LNCaP clone FGC (cell line): ENCODE measurements around the gene LCAT.

Experiments
- DNase-seq: peaks from one replicate; pipeline ENCODE4 v3.0.0-alpha.2; 2011; ENCODE audit warnings: low read depth
- H3K4me3 ChIP-seq: 2 replicates; pipeline ENCODE4 v1.5.1; 2011; ENCODE audit warnings: mild to moderate bottlenecking, low read depth, low read length, control low read depth
- TF ChIP-seq, protein P1 (sequence below): IDR thresholded peaks from 2 replicates; pipeline ENCODE4 v1.5.1; 2012; ENCODE audit warnings: mild to moderate bottlenecking; ENCODE audit not compliant: control insufficient read depth, insufficient read depth; ENCODE audit errors: extremely low read depth

LCAT gene

GRCh38 chr16:67963292-67963661 lies 19.4 kb upstream of the LCAT start:
- DNase-seq, result no peak
- TF ChIP-seq, protein P1, sequence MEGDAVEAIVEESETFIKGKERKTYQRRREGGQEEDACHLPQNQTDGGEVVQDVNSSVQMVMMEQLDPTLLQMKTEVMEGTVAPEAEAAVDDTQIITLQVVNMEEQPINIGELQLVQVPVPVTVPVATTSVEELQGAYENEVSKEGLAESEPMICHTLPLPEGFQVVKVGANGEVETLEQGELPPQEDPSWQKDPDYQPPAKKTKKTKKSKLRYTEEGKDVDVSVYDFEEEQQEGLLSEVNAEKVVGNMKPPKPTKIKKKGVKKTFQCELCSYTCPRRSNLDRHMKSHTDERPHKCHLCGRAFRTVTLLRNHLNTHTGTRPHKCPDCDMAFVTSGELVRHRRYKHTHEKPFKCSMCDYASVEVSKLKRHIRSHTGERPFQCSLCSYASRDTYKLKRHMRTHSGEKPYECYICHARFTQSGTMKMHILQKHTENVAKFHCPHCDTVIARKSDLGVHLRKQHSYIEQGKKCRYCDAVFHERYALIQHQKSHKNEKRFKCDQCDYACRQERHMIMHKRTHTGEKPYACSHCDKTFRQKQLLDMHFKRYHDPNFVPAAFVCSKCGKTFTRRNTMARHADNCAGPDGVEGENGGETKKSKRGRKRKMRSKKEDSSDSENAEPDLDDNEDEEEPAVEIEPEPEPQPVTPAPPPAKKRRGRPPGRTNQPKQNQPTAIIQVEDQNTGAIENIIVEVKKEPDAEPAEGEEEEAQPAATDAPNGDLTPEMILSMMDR, result no peak
- H3K4me3 ChIP-seq, result no peak overlapping the region

DNA sequence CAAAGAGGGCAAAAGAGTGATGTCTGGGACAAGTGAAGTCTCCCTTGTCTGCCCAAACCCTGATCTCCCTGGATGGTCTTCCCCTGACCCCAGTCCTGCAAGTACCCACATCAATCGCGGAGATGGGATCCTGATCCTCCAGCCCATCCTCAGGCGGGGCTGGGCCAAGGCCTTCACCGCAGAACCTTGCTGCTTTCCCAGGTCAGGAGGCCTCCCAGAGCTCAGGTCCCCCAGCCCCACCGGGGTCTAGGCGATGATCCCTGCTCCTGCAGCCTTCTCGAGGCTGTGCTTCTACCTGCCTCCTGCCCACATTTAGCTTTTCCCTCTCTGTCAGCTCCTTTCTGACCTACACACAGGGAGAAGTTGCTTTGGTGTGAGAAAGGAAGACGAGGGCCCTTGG lies 18.2 kb upstream of the LCAT start:
- TF ChIP-seq, protein P1, result no peak
- no peak for DNase-seq
- H3K4me3 ChIP-seq, result no peak overlapping the region

- DNase-seq, result peak; percentile 94
- TF ChIP-seq, protein P1, result no peak
- no peak overlapping the region for H3K4me3 ChIP-seq
These were observed 17.6 kb upstream of the LCAT start for GRCh38 chr16:67961551-67961957.

DNA sequence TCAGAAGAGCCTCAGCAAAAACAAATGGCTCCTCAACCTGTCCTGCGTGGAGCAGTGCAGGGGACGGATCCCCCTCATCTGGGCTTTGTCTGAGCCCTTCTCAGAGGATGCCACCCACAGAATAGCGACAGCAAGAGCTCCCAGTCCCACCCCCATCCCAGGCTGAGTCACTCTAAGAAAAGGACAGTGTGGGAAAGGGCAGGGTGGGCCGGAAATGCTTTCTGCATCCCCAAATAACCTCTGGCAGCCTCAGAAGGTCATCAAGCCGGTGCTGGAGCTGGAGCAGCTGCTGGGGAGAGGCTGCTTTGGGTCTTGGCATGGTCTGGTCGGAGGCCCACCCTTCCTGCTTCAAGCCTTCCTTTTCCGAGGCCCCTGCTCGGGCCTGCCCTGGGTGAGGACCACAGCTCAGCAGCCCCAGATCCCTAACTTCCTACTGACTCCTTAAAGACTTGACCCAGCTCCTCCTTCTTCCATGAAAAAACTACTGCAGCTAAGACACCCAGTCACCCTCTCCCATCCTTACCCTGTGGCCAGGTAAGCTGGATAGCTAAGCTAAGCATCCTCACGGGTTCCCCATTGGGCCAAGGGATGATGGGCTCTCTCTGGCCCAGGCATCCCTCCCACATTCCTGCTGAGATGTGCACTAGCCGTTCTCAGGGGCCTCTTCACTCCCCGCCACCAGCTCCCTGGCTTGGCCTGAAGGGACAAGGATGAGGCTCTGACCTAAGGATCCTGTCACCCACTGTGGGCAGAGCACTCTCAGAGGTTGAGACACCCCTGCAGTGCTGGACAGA lies 15.8 kb upstream of the LCAT start:
- no peak for DNase-seq
- H3K4me3 ChIP-seq, result no peak overlapping the region
- TF ChIP-seq, protein P1, result no peak

DNA sequence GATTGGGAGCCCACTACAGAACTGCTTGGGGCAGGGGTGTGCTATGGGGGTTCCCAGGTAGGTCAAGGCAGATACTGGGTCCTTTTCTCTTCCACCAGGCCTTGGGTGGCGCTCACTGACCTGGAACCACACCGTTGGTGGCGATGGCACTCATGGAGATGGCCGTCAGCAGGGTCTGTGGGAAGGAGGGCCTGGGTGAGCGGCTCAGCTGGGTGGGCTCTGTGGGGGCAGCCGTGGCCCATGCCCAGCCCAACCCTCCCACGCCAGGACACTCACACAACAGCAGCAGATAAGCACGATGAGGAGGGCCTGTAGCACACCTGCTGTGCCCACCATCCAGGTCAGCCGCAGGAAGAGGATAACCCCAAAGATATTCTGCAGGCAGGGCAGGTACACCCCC lies 13.7 kb upstream of the LCAT start:
- H3K4me3 ChIP-seq, result no peak overlapping the region
- TF ChIP-seq, protein P1, result no peak
- no peak for DNase-seq

- no peak for DNase-seq
- no peak overlapping the region for H3K4me3 ChIP-seq
- TF ChIP-seq, protein P1, result no peak
These were observed 10.7 kb upstream of the LCAT start for GRCh38 chr16:67954421-67955196.
